Measurements from ENCODE around the gene PGAP2. TPM values are rescaled to one million over a fixed set of nuclear protein-coding genes. Genes with fewer than 3 reads are reported as not detected.

Gene PGAP2
- total and polyA plus RNA-seq, 2 of the 13 experiments (the other 11 are each of a cell fraction or from before 2014, with no cell fraction given) = 21.5 to 47.8 TPM

GRCh38 chr11:3783611-3784010, 24.7 kb upstream of the PGAP2 start (continued):
- TF ChIP-seq HNF1A (IDR thresholded peaks at IDR 0.05; ENCODE audit: low read depth) = no peak
- no peak for TF ChIP-seq HNF1A (CRISPR knock-in tag; IDR thresholded peaks at IDR 0.05; ENCODE audit: borderline replicate concordance)
- TF ChIP-seq SMARCE1 (IDR thresholded peaks at IDR 0.05; ENCODE audit: borderline replicate concordance) = no peak
- TF ChIP-seq PRDM4 (CRISPR knock-in tag; IDR thresholded peaks at IDR 0.05; ENCODE audit: borderline replicate concordance) = no peak
- TF ChIP-seq ZNF562 (CRISPR knock-in tag; IDR thresholded peaks at IDR 0.05; ENCODE audit: borderline replicate concordance) = no peak
- TF ChIP-seq ZNF691 (CRISPR knock-in tag; IDR thresholded peaks at IDR 0.05; ENCODE audit: borderline replicate concordance, low read depth) = no peak
- TF ChIP-seq MED13 (CRISPR knock-in tag; IDR thresholded peaks at IDR 0.05) = no peak
- TF ChIP-seq RXRB (CRISPR knock-in tag; IDR thresholded peaks at IDR 0.05; ENCODE audit: borderline replicate concordance) = no peak
- TF ChIP-seq ZNF747 (CRISPR knock-in tag; IDR thresholded peaks at IDR 0.05; ENCODE audit: borderline replicate concordance) = no peak

Measured in HepG2 (cell line).